CD4-positive, alpha-beta T cell treated with Interleukin-6 at 100 ng/mL for 8 hours (primary cell): ENCODE results near the gene GLI1.

Source experiments
- DNase-seq: peaks from one replicate; pipeline ENCODE4 v3.0.0-alpha.2; 2020; ENCODE audit warnings: mixed read lengths, low spot score

GLI1 gene

GRCh38 chr12:57518920-57519795 is 59.6 kb downstream of the GLI1 start:
- DNase-seq, result no peak

DNA sequence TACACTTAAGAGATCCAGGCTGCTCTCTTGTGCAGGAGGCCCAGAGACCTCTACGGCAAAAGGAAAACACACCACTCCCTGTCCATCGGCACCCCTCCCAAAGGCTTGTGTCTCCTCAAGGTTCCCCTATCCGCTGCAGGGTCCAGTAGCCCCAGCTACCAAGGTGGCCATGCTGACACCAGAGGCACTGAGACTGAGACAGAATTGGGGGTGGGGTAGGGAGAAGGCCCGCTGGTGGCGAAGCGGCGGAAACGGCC is 60.1 kb downstream of the GLI1 start:
- no peak for DNase-seq

DNA sequence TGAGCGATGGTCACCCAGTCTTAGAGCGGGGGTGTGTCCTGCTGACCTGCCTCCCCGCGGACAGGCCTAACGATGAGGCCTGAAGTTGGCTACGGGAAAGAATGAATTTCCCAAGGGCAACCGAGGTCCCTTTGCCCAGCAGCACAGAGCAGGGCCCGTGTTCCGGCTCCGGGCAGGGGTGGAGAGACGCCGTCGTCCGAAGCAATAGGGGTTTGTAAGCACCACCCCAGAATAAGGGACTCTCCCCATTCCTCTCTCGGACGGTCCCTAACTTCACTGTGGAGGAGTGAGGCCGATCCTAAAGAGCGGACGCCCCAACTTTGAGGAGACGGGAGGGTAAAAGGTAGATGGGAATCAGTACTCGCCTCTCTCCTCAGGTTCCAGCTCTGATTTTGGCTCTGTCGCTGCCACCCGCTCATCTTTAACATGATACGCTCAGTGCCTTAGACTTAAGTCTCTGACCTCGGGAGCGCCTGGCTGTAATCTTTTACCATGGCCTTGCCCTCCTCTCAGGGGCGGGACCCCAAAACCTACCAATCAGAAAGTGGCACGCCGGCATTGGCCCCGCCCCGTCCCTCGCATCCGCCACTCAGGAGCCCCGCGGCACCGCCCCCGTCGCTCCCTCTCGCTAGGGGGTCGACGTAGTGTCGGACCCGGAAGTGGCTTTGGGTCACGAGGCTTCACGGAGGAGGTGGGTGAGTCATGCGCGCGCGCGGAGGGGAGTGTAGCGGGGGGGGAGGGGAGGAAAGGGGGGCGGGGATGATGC is 60.7 kb downstream of the GLI1 start, which contains the start of gene DDIT3:
Gene DDIT3, minus strand, starts transcription at position 462 of the 766 bp plus-strand sequence. CDS start 3,108 bp downstream, outside the sequence.
- peak; percentile 100 for DNase-seq

GRCh38 chr12:57521525-57522010 is 62.0 kb downstream of the GLI1 start:
- DNase-seq, result no peak
